HG02884 (cell line): ENCODE data around the gene PRR7.
A peak's percentile ranks its signal among the peaks of the same experiment; 100 is the strongest.

Experiments used
- ATAC-seq: cut with Tn5 transposase; IDR thresholded peaks from one replicate; pipeline ENCODE4 v1.9.1; 2021; ENCODE audit warnings: mild to moderate bottlenecking, moderate library complexity; ENCODE audit not compliant: unreplicated experiment

Gene PRR7

DNA sequence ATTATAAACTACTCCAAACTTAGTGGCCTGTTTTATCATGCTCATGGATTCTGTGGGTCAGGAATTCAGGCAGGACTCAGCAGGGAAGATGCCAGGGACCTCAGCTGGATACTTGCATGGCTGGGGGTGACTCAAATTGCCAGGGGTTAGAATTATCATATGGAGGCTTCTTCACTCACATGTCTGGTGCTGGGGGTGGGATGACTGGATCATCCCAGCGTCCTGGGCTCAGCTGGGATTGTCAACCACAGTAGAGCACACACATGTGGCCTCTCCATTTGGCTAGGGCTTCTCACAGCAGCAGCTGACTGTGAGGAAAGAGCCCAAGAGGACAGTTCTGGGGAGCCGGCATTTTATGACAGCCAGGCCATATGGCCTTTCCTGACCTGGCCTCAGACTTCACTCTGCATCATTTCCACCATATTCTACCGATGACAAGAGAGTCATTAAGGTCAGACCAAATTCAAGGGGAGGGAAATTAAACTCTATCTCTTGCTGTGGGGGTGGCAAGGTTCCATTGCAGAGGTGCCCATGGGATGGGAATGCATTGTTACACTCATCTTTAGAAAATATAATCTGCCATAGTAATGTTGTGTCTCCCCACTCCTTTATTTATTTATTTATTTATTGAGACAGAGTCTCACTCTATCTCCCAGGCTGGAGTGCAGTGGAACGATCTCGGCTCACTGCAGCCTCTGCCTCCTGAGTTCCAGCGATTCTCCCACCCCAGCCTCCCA is 25.4 kb upstream of the PRR7 start:
- ATAC-seq: no peak

DNA sequence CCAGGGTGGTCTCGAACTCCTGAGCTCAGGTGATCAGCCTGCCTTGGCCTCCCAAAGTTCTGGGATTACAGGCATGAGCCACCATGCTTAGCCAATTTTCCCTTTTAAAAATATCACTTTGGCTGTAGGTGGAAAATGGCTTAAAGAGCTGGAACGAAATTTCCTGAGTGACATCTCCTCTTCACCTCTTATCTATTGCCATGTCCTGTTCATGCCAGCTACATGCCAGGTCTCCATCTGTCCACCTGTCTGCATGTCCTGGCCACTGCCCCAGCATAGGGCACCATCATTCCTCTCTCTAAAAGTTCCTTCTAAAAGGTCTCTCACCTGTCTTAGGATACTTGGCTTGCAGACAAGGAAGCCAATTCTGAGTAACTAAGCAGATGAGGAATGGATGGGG is 22.9 kb upstream of the PRR7 start:
- ATAC-seq: no peak

DNA sequence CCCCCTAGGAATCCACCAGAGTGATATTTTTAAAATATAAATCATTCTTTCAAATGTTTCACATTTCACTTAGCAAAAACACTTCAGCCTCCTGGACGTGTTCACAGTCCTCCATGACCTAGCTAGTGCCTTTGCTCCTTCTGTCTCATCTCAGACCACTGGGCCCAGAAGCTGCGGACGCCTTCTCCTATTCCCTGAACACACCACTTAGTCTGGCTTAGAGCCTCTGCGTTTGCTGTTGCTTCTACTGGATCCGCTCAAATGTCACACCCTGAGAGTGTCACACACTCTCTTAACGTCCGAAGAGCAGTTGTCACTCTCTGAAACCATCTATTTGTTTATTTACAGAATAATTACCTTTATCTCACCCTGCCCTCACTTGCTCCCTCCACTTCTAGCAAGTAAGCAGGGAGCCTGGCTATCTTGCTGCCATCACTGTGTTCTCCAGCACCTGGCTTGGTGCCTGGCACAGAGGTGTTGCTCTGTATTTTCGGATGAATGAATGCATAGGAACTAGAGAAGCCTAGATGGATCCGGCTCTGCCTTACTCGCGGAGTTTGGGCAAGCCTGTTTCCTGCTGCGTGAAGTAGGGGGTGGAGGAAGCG is 21.3 kb upstream of the PRR7 start:
- ATAC-seq: no peak

DNA sequence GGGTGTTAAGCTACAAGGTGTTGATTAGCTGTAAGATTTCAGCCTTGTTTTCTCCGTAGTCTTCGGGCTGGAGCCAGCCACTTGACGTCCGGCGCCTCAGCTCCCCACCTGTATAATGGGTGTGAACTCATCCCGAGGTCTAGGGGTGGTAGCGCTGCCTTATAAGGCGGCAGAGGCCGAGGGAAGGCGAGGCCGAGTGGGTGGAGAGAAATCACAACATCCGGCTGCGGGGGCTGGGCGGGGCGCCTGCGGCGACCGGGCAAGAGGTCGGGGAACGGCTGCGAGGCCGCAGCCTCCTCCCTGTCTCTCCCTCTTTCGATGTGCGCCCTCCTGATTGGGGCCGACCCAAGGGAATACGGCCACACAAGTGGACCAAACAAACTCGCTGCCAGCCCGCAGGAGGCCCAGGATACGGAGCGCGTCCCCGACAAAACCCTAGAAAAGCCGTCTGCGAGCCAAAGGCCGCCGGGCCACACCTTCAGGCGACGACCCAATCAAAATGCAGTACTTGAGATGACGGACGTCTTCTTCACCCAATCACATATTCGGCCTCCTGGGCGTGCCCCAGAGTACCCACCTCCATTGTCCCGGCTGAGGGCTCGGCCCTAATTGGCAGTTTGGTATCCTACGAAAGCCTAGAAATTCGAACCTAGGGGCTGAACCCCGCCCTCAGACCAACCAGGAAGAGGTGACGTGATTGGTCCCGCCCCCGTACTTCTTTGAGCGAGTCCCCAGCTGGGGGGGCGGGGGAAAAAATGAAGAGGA is 20.6 kb upstream of the PRR7 start:
- peak; percentile 74 for ATAC-seq

DNA sequence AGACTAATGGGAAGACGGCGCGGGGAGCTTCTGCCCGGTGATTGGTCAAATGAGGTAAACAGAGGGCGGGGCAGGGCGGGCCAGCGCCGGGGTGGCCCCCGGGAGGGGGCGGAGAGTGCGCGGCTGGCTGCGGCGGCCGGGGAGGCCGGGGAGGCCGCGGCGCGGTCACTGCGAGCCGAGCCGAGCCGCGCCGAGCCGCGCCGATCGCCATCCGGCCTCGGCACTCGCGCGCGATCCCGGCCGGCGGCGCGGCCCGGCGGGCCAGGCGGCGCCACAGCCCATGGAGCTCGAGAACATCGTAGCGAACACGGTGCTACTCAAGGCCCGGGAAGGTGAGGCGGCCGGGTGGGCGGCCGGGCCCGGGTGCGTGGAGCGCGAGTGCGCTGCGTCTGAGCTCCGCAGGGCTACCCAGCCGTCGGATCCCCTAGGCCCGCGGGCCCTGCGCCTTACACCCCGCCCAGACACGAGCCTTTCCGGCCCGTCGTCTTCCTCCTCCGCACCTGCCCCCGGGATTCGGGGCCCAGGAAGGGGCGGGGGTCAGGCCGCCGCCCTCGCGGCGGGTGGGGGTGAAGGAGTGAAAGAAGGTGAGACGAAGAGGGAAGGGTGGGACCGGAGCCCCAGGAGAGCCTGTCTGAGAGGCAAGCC is 19.9 kb upstream of the PRR7 start, which contains the start of gene GRK6:
Gene GRK6, plus strand, starts transcription at position 111 of the 645 bp plus-strand sequence. Its CDS starts 170 bp downstream, at position 281.
- peak; percentile 7 for ATAC-seq

DNA sequence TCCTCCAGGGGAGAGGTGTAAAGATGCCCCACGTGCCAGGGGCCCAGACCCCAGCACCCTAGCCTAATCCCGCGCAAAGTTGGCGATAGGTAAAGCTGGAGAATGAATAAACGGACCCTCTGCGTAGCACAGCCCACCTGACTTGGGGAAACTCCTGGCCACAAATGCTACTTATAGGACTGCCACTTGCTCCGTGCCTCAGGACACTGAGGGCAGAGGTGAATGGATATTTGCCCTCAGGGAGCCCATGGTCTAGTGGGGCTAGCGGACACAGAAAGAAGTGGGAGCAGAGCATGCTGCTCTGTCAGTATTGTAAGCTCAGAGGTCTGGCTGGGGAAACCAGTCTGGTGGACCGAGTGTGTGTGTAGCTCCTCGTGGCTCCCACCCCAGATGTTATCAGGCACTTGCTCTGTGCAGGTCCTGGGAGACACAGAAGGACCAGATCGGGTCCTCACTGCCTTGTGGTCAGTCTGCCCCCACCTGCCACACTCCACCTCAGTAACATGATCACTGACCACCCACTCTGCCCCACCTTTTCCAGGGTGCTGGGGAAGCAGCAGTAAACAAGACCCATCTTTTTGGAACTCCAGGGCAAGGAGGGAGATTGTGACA is 19.3 kb upstream of the PRR7 start:
- no peak for ATAC-seq

DNA sequence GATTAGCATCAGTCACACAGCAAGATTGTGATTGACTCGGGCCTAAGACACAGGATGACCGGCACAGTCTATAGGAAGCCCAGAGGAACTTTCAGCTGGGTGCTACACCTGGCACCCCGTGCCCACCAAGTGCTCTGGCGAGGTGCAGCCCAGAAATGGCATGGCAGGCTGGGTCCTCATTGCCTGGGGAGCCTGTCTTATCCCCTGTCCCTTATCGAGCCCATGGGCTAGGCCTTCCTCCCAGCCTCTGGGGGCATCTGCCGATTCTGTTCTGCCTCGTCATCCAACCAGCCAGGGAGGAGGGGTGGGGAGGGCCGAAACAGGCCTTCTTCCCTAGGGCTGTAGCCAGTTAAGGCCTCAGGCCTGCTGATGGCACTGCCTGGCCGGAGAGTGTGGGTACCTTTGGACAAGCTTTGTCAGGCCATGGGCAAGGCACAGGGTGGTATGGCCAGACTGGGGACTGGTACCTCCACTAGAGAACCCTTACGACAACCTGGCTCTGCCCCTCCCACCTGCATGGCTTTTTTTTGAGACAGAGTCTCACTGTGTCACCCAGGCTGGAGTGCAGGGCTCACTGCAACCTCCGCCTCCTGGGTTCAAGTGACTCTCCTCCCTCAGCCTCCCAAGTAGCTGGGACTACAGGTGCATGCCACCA is 18.6 kb upstream of the PRR7 start:
- no peak for ATAC-seq

DNA sequence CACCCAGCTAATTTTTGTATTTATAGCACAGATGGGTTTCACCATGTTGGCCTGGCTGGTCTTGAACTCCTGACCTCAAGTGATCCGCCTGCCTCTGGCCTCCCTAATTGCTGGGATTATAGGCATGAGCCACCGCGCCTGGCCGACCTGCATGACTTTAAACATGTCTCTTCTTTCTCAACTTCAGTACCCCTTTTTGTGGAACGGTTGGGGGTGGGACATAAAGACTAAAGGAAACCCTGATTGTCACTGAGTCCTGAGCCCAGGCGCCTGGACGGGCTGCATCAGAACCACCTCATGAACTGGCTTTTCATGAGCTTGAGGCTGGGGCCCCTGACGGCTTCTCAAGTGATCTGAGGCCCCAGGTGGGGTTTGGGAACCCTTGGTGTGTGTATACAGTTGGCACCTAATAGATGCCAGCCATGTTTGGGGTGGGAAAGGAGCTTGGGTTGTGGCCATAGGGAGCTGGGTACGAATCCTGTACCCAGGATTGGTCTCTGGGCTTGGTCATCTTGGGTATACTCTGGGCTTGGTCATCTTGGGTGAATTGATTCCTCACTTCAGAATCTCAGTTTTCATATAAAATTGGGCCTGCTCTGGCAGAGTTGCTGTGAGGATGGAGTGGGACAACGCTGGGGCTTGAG is 17.9 kb upstream of the PRR7 start:
- no peak for ATAC-seq

DNA sequence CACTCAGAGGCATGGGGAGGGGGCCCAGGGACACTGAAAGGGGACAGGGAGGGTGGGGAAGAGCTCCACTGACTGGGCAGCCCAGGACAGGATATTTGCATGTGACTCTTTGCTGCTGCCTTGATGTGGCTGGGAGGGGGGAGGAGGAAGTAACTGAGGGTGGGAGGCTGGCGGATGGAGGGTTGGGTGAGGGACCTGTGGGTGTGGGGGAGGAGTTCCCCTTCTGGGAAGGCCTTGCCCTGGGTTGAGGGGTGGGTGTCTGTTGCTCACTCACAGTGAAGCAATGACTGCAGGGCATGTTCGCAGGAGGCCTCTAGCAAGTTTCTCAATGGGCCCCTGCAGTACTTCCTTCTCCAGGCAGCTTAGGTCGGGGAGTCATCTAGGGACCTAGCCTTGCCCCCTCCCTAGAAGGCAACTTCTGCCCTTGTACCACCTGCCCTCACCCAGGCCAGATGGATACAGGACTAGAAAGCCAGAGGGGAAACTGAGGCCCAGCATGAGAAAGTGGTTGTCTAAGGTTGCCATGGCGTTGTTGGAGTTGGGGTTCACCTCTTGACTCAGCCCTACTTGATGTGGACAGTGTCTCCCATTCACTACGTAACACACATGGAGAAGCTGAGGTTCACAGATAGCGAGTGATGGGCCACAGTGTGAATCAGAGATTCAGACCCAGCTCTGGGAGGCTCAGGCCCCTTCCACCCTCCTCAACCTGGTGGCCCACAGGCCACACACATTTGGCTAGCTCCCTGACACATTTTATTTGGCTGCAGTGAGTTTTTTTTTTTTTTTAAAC is 17.2 kb upstream of the PRR7 start:
- no peak for ATAC-seq

DNA sequence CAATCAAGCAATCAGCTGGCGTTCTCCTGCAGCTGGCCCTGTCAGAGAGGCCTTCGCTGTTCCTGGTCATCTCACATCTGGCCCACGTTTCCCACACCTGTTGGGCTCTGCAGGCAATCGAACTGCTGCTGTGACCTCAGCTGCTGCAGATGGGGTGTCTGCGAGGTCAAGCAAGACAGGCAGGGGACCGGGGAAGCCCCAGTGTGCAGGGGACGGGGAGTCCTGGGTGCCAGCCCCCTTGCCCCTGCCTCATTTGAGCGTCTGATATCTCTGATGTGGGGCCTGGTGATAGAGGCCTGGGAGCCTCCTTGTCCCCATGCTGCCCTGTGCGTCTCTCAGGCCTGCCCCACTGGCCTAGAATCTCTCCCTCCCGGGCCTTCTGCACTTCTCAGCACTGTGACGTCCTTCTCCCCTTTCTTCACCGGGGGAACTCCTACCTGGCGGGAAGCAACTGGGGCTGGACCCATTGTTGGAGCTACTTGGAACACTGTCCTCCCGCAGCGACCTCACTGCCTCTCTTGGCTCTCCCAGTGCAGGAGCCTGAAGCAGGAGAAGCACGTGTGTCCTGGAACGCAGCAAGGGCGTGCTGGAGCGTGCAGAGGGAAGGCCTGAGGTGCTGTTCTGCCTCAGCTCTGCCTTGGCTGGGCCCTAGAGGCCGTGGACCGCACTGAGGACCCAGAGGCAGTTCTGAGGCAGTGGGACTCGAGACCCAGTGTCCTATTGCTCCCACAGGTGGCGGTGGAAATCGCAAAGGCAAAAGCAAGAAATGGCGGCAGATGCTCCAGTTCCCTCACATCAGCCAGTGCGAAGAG is 16.3 kb upstream of the PRR7 start:
- no peak for ATAC-seq

DNA sequence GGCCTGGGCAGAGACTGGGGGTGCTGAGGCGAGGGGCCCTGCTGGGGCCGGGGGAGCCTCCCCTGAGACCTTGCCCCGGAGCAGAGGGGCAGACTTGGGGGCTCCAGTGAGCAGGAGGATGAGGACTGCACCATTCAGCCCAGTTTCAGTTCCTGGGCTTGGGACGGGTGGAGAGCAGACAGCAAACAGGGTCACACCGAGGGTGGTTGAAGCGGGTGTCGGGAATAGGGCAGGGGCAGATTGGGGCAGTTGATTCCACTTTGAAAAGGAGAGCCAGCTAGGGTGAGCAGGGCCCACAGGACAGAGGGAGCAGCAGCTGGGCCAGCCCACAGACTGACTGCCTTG is 15.7 kb upstream of the PRR7 start:
- ATAC-seq: no peak

DNA sequence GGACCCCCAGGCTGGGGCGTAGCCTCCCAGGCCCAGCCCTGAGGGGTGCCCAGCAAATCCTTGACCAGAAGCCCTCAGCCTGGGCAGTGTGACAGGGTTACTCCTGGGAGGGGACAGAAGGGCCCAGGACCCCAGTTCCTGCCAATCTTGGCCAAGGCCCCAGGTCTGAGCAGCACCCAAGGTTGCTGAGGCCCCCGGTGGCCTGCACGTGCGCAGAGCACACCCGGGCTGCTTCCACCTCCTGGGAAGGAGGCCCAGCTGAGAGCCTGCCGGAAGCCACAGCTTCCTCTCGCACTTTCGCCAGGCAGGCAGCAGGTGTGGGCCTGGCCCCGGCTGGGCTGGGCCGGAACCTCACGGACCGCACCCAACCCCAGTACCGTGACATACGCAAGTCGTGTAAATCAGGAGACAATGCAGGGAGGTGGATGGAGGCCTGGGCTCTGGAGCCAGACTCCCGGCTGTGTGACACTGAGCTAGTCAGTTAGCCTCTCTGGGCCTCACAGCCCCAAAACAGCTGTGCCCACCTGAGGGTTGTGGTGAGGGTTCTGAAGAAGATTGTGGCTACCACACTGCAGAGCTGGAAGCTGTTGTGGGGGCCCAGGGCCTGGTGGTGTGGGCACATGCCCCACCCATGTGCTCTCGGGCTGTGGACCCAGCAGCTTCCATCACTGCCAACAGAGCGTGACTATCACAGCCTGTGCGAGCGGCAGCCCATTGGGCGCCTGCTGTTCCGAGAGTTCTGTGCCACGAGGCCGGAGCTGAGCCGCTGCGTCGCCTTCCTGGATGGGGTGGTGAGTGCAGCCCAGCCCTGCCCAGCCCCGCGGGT is 15.1 kb upstream of the PRR7 start:
- peak; percentile 43 for ATAC-seq

DNA sequence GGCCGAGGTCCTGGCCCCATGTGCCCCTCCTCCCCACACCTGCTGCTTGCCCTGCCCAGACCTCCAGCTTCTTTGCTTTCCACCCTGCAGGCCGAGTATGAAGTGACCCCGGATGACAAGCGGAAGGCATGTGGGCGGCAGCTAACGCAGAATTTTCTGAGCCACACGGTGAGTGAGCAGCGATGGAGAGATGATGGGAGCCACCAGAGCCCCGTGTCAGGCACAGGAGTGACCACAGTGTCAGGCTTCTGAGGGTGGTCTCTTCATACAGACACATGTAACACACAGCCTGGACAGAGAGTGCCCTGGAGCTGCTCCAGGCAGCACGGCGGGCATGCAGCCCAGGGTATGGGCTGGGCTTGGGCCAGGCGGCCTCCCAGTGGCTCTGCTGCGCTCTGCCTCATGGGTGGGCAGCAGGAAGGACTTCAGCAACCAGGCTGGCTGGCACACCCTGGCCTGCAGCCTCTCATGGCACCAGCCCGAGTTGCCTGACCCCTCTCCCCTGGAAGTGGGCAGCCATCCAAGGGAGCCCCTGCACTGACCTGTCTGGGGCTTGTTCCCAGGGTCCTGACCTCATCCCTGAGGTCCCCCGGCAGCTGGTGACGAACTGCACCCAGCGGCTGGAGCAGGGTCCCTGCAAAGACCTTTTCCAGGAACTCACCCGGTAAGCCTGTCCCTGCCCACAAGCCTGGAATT is 14.3 kb upstream of the PRR7 start:
- no peak for ATAC-seq

DNA sequence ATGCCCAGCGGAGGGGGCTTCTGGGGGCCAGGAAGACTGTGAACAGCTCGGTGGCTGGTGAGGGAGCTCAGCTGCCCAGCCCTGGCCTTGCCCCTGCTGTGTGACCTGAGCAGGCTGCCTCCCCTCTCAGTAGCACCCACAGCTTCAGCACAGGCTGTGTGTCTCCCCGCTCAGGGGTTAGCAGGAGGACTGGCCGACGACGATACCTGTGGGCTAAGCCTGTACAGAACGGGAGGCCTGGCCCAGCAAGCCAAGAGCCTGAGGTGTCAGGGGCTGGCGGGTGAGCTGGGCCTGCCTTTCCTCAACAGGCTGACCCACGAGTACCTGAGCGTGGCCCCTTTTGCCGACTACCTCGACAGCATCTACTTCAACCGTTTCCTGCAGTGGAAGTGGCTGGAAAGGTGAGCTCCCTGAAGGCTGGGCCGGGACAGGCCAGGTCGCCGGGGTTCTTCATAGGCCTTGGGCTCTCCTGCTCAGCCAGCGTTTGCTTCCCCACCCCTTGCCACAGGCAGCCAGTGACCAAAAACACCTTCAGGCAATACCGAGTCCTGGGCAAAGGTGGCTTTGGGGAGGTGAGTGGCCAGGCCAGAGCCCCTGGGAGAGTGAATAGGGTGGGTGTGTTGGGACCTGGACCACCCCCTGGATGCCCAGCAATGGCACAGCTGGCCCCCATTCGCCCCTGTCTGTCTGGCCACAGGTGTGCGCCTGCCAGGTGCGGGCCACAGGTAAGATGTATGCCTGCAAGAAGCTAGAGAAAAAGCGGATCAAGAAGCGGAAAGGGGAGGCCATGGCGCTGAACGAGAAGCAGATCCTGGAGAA is 13.6 kb upstream of the PRR7 start:
- no peak for ATAC-seq

DNA sequence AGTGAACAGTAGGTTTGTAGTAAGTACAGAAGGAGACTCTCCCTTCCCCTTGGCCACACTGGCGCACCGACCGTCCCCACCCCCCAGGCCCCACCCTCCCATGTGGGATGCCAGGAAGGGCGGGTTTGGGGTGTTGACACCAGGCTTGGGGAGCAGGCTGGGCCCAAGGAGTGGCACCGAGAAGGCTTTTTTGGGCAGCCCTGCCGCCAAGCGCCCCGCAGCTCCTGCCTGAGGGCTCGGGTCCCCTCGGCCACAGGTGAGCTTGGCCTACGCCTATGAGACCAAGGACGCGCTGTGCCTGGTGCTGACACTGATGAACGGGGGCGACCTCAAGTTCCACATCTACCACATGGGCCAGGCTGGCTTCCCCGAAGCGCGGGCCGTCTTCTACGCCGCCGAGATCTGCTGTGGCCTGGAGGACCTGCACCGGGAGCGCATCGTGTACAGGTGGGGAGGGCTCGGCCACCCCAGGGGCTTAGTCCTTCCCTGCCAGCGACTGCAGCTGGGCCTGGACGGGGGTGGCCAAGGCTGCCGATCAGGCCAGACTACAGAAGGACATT is 12.9 kb upstream of the PRR7 start:
- ATAC-seq: no peak

DNA sequence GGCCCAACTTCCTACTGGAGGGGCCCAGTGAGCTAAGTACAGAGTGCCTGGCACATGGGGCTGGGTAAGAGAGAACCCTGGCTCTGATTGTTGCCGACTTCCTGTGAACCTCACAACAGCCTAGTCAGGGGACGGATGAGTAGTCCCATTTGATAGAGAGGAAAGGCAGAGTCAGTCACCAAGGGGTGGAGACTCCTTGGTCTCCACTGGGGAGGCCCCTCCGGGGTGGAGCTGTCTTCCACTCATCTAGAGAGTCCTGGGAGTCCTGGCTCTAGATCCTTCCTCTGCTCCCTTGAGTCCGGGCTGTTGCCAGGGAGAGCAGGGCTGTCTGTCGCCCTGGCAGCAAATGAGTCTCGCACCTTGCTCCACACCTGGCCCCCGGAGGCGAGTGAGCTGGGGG is 12.2 kb upstream of the PRR7 start:
- no peak for ATAC-seq
